K562 (cell line): ENCODE measurements around the gene ATP9B. TPM values are rescaled to one million over a fixed set of nuclear protein-coding genes. Genes with fewer than 3 reads are reported as not detected.

Experiments
- CCNT2 ChIP-seq: IDR thresholded peaks from 2 replicates; pipeline ENCODE4 v1.6.1; 2011; ENCODE audit warnings: borderline replicate concordance, low read depth, mild to moderate bottlenecking, moderate library complexity, mixed read lengths, low read length; ENCODE audit not compliant: insufficient read length; ENCODE audit errors: extremely low read depth
- FOXJ2 ChIP-seq: fragments of 200-800 bp; sonication (Bioruptor generic); IDR thresholded peaks from 2 replicates; pipeline ENCODE4 v1.6.1; 2016; ENCODE audit warnings: missing genetic modification characterization, missing compliant biosample characterization
- HMGN3 ChIP-seq: IDR thresholded peaks from 2 replicates; pipeline ENCODE4 v1.6.1; 2011; ENCODE audit warnings: borderline replicate concordance, low read depth, mild to moderate bottlenecking, mixed read lengths, low read length; ENCODE audit not compliant: insufficient read length; ENCODE audit errors: extremely low read depth
- POLR2B ChIP-seq: fragments of 450-650 bp; IDR thresholded peaks from 2 replicates; pipeline ENCODE4 v1.6.1; 2018; ENCODE audit warnings: low read depth; ENCODE audit not compliant: partially characterized antibody
- SREBF1 ChIP-seq: fragments of 150-350 bp; IDR thresholded peaks from 2 replicates; pipeline ENCODE4 v1.6.1; 2014; ENCODE audit warnings: antibody characterized with exemption, low read depth, low read length, borderline replicate concordance
- YY1 ChIP-seq, 3 experiments: IDR thresholded peaks; 2 replicates each; pipeline ENCODE4 v1.6.1; 2011; ENCODE audit warnings: low read length in 2 of 3, mild to moderate bottlenecking in 2 of 3, moderate library complexity in 2 of 3, borderline replicate concordance in 1 of 3, control low read depth in 1 of 3, low read depth in 1 of 3; ENCODE audit not compliant: insufficient read depth in 3 of 3, insufficient replicate concordance in 2 of 3, control insufficient read depth in 1 of 3, insufficient read length in 1 of 3; ENCODE audit errors: extremely low read depth in 1 of 3
- ZEB2 ChIP-seq: fragments of 450-650 bp; IDR thresholded peaks from 2 replicates; pipeline ENCODE4 v1.6.1; 2016
- ZNF263 ChIP-seq: sonication (generic); formaldehyde crosslinking; IDR thresholded peaks from 2 replicates; pipeline ENCODE4 v1.8.0; 2022; ENCODE audit warnings: mild to moderate bottlenecking, missing genetic modification reagents, borderline replicate concordance
- polyA plus RNA-seq, 8 experiments: library from polyadenylated mRNA; depleted of rRNA in 4 of 8; stranded (reverse) in 5 of 8; unstranded in 3 of 8; fragments of >200 nt; fragmentation: Nextera tagmentation in 2 of 8; fragmentation: Illumina TruSeq in 1 of 8; extraction: Ambion mirVana in 2 of 8; extraction: Trizol in 1 of 8; gene quantifications; 2 replicates each; pipeline versions ENCODE4 v1.2.1 to v1.2.3, GENCODE V29; 2011 to 2014; ENCODE audit warnings: inconsistent platforms in 1 of 8, missing spikeins in 1 of 8
- total RNA-seq, 7 experiments: library from RNA; depleted of rRNA in 6 of 7; stranded (reverse); fragments of >200 nt in 6 of 7; fragmentation: Illumina TruSeq in 2 of 7; extraction: Trizol in 2 of 7; gene quantifications; 2 replicates each; pipeline versions ENCODE4 v1.2.1 to v1.2.3, GENCODE V29; 2011 to 2021; ENCODE audit warnings: low replicate concordance in 1 of 7
- TF ChIP-seq, protein P1 (sequence below), 2 experiments: IDR thresholded peaks; 2 replicates each; pipeline ENCODE4 v1.6.1; 2011; ENCODE audit warnings: borderline replicate concordance in 1 of 2, control low read depth in 1 of 2, low read depth in 1 of 2, low read length in 1 of 2, mild to moderate bottlenecking in 1 of 2, mixed read lengths in 1 of 2, moderate library complexity in 1 of 2; ENCODE audit not compliant: insufficient read depth in 1 of 2, insufficient read length in 1 of 2, poor library complexity in 1 of 2, severe bottlenecking in 1 of 2; ENCODE audit errors: extremely low read depth in 1 of 2
- TF ChIP-seq, protein P2 (sequence below): fragments of 450-650 bp; IDR thresholded peaks from 2 replicates; pipeline ENCODE4 v1.6.1; 2016
- TF ChIP-seq, protein P3 (sequence below): fragments of 250-450 bp; sonication (Bioruptor Pico); IDR thresholded peaks from 2 replicates; pipeline ENCODE4 v1.4.0; 2020; ENCODE audit warnings: mild to moderate bottlenecking, moderate library complexity
- TF ChIP-seq, protein P4 (sequence below): fragments of 150-350 bp; conservative IDR thresholded peaks from 2 replicates; pipeline ENCODE4 v1.6.1; 2014; ENCODE audit warnings: low read length

Gene ATP9B
- total and polyA plus RNA-seq, 9 of the 15 experiments (the other 6 are each of a cell fraction or from before 2014, with no cell fraction given), result 0.66 to 13.2 (median 7.9) TPM

DNA sequence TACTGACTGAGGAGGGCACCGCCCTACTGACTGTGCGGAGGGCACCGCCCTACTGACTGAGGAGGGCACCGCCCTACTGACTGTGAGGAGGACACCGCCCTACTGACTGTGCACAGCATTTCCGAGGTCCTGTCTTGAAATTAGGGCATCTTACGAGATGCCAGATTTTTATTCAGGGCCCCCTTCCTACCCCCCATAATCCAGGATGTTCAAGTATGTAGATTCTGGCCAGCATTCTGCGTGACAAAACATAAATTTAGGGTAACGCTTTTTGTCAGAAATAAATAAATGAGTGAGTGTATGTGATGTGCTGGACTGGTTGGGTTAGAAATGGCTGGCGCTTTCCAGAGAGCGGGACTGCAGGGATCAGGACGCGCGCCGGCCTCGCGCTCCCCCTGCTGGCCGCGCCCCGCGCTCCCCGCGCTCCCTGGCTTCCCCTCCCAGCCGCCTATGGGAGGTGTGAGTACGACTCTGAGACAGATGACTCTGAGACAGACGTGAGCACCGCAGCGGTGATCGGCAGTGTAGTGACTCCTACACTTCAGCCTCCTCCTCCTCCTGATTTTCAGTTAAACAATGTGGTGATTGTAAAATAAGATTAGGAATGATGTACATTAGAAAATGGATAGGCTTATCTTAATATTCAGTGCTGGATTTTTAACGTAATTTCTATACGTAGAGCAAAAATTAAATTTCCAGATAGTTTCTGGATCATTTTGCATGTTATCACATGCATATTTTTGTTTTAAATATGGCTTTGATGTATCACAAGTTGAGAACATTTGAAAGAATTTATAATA lies 177.3 kb downstream of the ATP9B start (continued):
- TF ChIP-seq YY1 (IDR thresholded peaks at IDR 0.05; ENCODE audit: borderline replicate concordance in 1 of 3, control insufficient read depth in 1 of 3, extremely low read depth in 1 of 3, insufficient read depth in 3 of 3, insufficient read length in 1 of 3, insufficient replicate concordance in 2 of 3, low read depth in 1 of 3, low read length in 2 of 3), result peak in 2 of 3 experiments; percentile 58 to 62
- peak; percentile 47 for TF ChIP-seq HMGN3
- TF ChIP-seq, protein P1, sequence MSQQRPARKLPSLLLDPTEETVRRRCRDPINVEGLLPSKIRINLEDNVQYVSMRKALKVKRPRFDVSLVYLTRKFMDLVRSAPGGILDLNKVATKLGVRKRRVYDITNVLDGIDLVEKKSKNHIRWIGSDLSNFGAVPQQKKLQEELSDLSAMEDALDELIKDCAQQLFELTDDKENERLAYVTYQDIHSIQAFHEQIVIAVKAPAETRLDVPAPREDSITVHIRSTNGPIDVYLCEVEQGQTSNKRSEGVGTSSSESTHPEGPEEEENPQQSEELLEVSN (IDR thresholded peaks at IDR 0.05; ENCODE audit: borderline replicate concordance in 1 of 2, extremely low read depth in 1 of 2, insufficient read depth in 1 of 2, insufficient read length in 1 of 2, low read depth in 1 of 2, low read length in 1 of 2, poor library complexity in 1 of 2, severe bottlenecking in 1 of 2), result peak in 1 of 2 experiments; percentile 59
- no peak for TF ChIP-seq ZEB2
- no peak for TF ChIP-seq FOXJ2 (tag)
- peak; percentile 73; the same call in 1 of the 2 replicates for TF ChIP-seq ZNF263 (CRISPR knock-in tag)
- TF ChIP-seq SREBF1, result no peak
- no peak for TF ChIP-seq POLR2B
- TF ChIP-seq, protein P2, sequence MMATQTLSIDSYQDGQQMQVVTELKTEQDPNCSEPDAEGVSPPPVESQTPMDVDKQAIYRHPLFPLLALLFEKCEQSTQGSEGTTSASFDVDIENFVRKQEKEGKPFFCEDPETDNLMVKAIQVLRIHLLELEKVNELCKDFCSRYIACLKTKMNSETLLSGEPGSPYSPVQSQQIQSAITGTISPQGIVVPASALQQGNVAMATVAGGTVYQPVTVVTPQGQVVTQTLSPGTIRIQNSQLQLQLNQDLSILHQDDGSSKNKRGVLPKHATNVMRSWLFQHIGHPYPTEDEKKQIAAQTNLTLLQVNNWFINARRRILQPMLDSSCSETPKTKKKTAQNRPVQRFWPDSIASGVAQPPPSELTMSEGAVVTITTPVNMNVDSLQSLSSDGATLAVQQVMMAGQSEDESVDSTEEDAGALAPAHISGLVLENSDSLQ, result peak; percentile 39; the same call in 1 of the 2 replicates
- TF ChIP-seq, protein P3, sequence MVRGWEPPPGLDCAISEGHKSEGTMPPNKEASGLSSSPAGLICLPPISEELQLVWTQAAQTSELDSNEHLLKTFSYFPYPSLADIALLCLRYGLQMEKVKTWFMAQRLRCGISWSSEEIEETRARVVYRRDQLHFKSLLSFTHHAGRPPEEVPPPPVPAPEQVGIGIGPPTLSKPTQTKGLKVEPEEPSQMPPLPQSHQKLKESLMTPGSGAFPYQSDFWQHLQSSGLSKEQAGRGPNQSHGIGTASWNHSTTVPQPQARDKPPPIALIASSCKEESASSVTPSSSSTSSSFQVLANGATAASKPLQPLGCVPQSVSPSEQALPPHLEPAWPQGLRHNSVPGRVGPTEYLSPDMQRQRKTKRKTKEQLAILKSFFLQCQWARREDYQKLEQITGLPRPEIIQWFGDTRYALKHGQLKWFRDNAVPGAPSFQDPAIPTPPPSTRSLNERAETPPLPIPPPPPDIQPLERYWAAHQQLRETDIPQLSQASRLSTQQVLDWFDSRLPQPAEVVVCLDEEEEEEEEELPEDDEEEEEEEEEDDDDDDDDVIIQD (CRISPR knock-in tag), result no peak
- TF ChIP-seq CCNT2, result peak; percentile 29
- TF ChIP-seq, protein P4, sequence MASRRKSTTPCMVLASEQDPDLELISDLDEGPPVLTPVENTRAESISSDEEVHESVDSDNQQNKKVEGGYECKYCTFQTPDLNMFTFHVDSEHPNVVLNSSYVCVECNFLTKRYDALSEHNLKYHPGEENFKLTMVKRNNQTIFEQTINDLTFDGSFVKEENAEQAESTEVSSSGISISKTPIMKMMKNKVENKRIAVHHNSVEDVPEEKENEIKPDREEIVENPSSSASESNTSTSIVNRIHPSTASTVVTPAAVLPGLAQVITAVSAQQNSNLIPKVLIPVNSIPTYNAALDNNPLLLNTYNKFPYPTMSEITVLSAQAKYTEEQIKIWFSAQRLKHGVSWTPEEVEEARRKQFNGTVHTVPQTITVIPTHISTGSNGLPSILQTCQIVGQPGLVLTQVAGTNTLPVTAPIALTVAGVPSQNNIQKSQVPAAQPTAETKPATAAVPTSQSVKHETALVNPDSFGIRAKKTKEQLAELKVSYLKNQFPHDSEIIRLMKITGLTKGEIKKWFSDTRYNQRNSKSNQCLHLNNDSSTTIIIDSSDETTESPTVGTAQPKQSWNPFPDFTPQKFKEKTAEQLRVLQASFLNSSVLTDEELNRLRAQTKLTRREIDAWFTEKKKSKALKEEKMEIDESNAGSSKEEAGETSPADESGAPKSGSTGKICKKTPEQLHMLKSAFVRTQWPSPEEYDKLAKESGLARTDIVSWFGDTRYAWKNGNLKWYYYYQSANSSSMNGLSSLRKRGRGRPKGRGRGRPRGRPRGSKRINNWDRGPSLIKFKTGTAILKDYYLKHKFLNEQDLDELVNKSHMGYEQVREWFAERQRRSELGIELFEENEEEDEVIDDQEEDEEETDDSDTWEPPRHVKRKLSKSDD, result 0 out of 2 replicates have a peak, but pooled peaks have one; percentile 25
